Measurements from ENCODE around the gene LBH. TPM values are rescaled to one million over a fixed set of nuclear protein-coding genes. Genes with fewer than 3 reads are reported as not detected.

LBH gene
- total RNA-seq, 8 experiments from 2014 or later = 3.0 to 88.7 (median 52.3) TPM

DNA sequence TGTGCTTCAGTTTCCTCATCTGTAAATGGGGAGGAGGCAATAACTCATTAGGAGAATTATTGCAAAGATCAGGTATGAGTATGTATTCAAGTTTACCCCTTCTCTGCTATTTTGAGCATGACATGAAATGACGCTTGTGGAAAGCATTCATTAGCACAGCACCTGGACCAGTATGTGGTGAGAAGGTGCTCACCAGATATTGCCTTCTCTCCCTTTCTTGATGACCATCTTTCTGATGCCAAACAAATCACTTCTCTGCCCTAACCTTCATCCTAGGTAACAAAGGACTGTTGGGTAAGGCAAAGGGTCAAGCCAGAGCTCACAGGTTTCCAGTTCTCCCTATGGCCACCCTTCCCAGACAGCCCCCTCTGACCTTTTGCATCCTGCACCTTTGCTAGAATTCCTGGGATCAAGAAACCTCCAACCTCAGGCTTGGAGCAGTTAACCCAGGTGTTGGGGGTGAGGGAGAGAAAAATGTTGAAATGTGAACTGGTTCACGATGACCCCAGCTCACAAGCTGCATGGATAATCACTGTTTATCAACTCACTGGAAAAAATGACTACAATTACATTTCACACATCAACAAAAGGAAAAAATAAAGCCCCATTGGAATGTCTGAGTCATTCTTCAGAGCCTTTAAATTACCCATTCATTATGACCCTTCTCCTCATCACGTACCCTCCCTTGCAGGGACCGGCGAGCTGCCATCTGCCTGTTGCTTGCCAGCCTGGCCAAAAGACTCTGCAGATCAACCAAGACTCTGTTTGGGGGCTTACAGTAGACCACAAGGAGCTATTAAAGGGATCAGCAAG, 41.6 kb downstream of the LBH start:
- peak in 7 of 8 experiments; percentile 26 to 73 (median 51) for ATAC-seq (replicated peaks in 6 of 8)
- Histone ChIP-seq H3K4me1 (replicated peaks in 1 of 2) (no peaks in the 10 kb centered on the region), H3K27ac (no peak overlapping the region), H3K4me3 (no peak overlapping the region)
- in situ Hi-C loops (cut with MboI; ENCODE audit: low pct_unique_long_range_greater_than_20kb in 2 of 9, low sequenced_read_pairs in 9 of 9, unreplicated experiment in 9 of 9) = no loop called here
- 0 to 86% (median 63%) methylated on average over 1 to 5 of the region's 5 CpGs; no CpG with 5 or more reads in 3 of the 10 experiments for WGBS, 10 experiments

DNA sequence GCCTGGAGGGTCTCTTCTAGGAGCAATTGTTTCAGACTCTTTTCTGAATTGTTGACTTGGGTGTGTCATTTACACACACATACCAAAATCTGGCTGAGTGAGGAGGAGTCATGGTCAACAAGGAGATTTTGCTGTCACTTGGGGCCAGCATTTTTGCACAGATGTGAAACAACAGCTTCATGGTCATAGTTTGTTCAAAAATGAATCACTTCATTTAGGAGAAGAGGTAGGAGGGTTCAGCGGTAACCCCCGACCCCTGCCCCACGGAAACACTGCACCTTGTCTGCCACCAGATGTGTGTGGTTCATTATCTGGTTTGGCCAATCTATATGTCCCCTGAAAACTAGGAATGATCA, 42.2 kb downstream of the LBH start:
- H3K4me1 ChIP-seq (replicated peaks in 1 of 2) = no peaks in the 10 kb centered on the region
- peak in 2 of 8 experiments; percentile 24 to 48 for ATAC-seq (replicated peaks in 6 of 8)
- in situ Hi-C loops (cut with MboI; ENCODE audit: low pct_unique_long_range_greater_than_20kb in 2 of 9, low sequenced_read_pairs in 9 of 9, unreplicated experiment in 9 of 9) = no loop called here
- H3K27ac ChIP-seq = no peak overlapping the region
- H3K4me3 ChIP-seq = no peak overlapping the region
- 83 to 94% (median 90%) methylated on average over 2 to 3 of the region's 3 CpGs; no CpG with 5 or more reads in 7 of the 10 experiments for WGBS, 10 experiments

DNA sequence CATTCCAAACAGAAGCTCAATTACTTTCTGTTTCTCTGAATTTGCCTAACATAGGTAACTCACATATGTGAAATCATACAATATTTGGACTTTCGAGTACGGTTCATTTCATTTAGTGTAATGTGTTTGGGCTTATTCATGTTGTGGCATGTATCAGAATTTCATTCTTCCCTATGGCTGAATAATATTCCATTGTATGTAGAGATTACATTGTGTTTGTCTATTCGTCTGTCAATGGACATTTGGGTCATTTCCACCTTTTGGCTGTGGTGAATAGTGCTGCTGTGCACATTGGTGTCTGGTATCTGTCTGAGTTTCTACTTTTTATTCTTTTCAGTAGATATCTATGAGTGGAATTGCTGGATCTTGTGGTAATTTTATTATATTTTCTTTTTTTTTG, 43.9 kb downstream of the LBH start:
- no peak for ATAC-seq (replicated peaks in 6 of 8)
- Histone ChIP-seq H3K4me3 (no peak overlapping the region), H3K4me1 (replicated peaks in 1 of 2) (no peaks in the 10 kb centered on the region), H3K27ac (no peak overlapping the region)
- in situ Hi-C loops (cut with MboI; ENCODE audit: low pct_unique_long_range_greater_than_20kb in 2 of 9, low sequenced_read_pairs in 9 of 9, unreplicated experiment in 9 of 9) = no loop called here
- 79 to 100% (median 86%) methylated on average over 1 to 3 of the region's 3 CpGs; no CpG with 5 or more reads in 1 of the 10 experiments for WGBS, 10 experiments

DNA sequence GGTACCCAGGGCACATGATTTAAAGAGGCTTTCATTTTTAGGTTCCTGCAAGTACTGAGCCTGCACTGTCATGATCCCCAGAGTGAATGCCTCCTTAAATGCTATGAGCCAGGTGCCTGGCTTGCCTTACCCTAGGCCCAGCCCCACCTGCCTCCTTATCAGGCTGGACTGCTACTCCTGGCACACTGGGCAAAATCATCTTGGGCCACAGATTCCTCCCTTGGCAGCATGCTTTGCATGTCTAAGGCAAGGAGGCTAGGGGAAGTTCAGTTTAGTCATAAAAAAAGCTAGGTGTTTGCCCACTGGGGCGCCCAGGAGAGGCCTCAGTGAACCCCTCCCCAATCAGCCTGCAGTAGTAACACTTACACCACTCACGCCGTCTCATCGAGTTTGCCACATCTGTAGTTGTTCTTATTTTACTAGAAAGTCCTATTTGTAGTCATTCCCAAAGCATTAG, 45.1 kb downstream of the LBH start:
- Histone ChIP-seq H3K4me1 (replicated peaks in 1 of 2) (no peaks in the 10 kb centered on the region), H3K4me3 (no peak overlapping the region), H3K27ac (no peak overlapping the region)
- 33 to 90% (median 60%) methylated on average over 1 to 4 of the region's 4 CpGs; no CpG with 5 or more reads in 3 of the 10 experiments for WGBS, 10 experiments
- in situ Hi-C loops (cut with MboI; ENCODE audit: low pct_unique_long_range_greater_than_20kb in 2 of 9, low sequenced_read_pairs in 9 of 9, unreplicated experiment in 9 of 9) = no loop called here
- ATAC-seq (replicated peaks in 6 of 8) = no peak

DNA sequence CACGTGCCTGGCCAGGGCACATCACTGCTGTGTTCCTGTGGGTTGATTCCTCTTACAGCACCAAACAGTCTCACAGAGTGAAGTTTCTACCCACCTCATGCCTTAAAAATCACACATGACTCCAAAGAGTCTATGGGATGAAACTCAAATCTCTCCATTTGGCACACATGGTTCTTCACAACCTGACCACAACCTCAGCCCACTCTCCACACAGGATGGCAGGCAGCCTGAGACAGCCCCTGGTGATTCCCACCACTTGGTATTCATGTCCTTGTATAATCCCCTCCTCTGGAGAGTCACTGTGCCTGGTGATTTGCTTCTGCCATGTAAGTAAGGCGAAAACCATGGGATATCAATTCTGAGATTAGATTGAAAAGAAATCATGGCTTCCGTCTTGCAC, 46.2 kb downstream of the LBH start:
- H3K4me1 ChIP-seq (replicated peaks in 1 of 2) = no peaks in the 10 kb centered on the region
- H3K27ac ChIP-seq = no peak overlapping the region
- 57 to 100% (median 75%) methylated on average over 1 to 3 of the region's 3 CpGs; no CpG with 5 or more reads in 2 of the 10 experiments for WGBS, 10 experiments
- ATAC-seq (replicated peaks in 6 of 8) = no peak
- in situ Hi-C loops (cut with MboI; ENCODE audit: low pct_unique_long_range_greater_than_20kb in 2 of 9, low sequenced_read_pairs in 9 of 9, unreplicated experiment in 9 of 9) = no loop called here
- no peak overlapping the region for H3K4me3 ChIP-seq

DNA sequence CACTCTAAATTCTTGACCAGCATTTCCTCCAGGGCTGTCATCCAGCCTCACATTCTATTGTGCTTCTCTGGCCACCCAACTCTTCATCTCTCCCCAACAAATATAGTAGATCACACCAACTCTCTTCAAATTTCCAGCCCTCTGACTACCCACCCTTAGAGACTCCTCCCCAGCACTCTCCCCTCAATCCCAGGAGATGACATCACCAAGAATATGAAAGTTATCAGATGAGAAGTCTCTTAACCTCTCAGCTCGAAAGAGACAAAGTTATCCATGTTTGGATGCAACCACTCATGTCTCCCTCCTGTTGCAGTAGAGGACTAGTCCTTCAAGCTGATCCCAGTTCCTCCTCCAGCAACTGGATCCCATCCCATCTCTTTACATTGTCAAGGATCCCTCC, 47.1 kb downstream of the LBH start:
- Histone ChIP-seq H3K27ac (no peak overlapping the region), H3K4me1 (replicated peaks in 1 of 2) (no peaks in the 10 kb centered on the region), H3K4me3 (no peak overlapping the region)
- in situ Hi-C loops (cut with MboI; ENCODE audit: low pct_unique_long_range_greater_than_20kb in 2 of 9, low sequenced_read_pairs in 9 of 9, unreplicated experiment in 9 of 9) = no loop called here
- no peak for ATAC-seq (replicated peaks in 6 of 8)
- 0 to 75% (median 30%) methylated on average over 1 of the region's 1 CpG; no CpG with 5 or more reads in 2 of the 10 experiments for WGBS, 10 experiments

DNA sequence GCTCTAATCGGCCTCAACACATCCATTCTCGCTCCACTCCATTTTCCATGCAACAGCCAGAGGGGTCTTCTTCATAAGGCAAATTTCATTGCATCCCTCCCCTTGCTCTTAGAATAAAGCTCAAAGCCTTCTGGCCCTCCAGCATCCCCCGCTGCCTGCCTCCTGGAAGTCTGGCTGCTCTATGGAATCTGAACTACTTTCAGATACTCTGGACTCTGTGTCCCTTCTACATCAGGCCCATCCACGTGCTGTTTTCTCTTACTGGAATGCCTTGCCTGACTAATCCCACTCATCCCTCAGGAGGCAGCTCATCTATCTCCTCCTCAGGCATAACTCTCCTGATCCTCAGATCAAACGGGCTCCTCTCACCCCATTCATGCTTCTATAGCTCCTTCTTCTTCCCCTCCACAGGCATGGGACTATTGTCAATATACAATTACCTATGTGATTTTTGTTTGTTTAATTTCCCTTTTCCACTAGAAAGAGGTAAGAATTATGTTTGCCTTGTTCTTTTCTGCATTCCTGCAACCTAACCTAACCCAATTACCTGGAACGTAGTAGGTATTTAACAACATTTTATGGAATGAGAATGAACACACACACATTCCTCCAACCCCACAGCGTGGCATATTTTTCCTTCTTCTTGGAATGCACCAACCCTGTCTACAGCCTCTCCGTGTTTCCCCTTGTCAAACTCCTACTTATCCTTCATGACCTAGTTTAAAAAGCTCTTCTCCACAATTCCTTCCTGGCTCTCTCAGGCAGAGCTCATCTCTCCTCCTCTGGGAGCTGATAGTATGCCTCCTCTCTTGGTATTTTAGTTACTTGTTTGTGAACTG, 49.5 kb downstream of the LBH start:
- Histone ChIP-seq H3K27ac (no peak overlapping the region), H3K4me3 (no peak overlapping the region), H3K4me1 (replicated peaks in 1 of 2) (peaks cover 0 to 8% of the 10 kb centered on the region in 2 donors)
- in situ Hi-C loops (cut with MboI; ENCODE audit: low pct_unique_long_range_greater_than_20kb in 2 of 9, low sequenced_read_pairs in 9 of 9, unreplicated experiment in 9 of 9) = no loop called here
- 50 to 91% (median 77%) methylated on average over 1 to 8 of the region's 8 CpGs for WGBS, 10 experiments
- ATAC-seq (replicated peaks in 6 of 8) = no peak

DNA sequence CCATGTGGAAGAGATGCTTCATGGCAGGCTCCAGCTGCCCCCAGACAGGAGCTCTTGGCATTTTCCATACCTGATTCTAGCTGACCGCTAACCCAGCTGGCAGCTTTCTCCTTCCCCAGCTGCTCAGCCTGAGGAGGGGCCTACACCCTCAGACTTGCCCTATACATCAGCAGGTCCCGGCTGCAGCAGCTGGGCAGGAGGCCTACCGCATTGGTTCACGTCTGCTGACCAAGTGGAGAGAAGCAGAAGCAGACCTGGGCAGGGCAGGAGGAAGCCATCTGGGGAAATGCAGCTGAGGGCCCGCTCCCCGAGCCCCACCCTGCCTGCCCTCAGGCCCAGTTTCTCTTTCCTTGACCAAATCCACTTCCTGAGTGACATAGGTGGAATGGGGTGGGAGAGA, 50.7 kb downstream of the LBH start:
- in situ Hi-C loops (cut with MboI; ENCODE audit: low pct_unique_long_range_greater_than_20kb in 2 of 9, low sequenced_read_pairs in 9 of 9, unreplicated experiment in 9 of 9) = no loop called here
- peak in 3 of 8 experiments; percentile 75 to 98 (median 96) for ATAC-seq (replicated peaks in 6 of 8)
- Histone ChIP-seq H3K27ac (no peak overlapping the region), H3K4me1 (replicated peaks in 1 of 2) (peaks cover 0 to 8% of the 10 kb centered on the region in 2 donors), H3K4me3 (no peak overlapping the region)
- WGBS, 10 experiments = 0 to 89% methylated on average over 1 to 3 of the region's 6 CpGs; no CpG with 5 or more reads in 8 of the 10 experiments

DNA sequence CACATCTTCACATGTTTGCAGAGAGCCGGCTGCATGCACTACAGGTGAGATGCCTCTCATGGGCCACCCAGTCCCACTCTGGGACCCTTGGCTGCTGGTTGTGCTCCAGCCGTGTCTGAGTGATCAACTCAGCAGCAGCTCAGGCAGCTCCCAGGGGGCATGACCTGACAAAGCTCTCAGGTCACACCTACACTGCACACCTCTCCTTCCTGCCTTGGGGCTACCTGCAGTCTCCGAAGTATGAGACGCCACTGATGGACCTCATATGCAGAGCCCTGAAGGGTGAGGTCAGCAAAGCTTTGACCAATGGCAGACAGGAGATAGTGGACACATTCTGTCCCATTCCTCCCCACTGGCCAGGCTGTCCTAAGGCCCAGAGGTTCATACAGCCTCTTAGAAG, 51.4 kb downstream of the LBH start:
- in situ Hi-C loops (cut with MboI; ENCODE audit: low pct_unique_long_range_greater_than_20kb in 2 of 9, low sequenced_read_pairs in 9 of 9, unreplicated experiment in 9 of 9) = no loop called here

DNA sequence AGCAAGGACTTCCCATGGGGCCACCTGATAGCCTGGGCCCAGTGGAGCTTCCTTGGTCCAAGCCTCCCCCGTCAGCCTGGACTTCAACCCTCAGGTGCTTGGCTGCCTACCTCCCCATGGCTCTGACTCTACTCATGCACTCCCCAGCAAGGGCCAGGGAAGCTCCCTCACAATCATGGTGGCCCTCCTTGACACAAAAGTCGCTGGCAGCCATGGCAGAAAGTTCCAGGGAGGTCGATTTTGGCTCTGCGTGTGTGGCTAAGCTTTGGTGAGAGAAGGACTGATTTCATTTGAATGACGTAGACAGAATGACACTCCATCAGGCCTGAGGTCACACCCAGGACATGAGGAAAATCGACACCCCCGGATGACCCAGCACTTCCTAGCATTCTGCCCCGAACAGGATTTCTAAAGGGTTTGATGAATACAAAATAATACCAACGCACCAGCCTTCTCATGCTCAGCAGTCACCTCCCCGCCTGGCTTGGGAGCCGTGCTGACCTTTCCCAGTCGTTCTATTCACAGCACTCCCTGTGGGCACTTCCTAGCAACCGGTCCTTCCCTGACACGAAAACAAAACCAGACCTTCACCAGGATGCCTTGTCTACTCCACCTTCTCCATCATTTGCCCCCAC, 52.7 kb downstream of the LBH start:
- H3K4me3 ChIP-seq = no peak overlapping the region
- WGBS, 10 experiments = 40 to 100% (median 75%) methylated on average over 1 to 10 of the region's 14 CpGs; no CpG with 5 or more reads in 2 of the 10 experiments
- ATAC-seq (replicated peaks in 6 of 8) = peak in 2 of 8 experiments; percentile 46 to 65
- peaks cover 0 to 8% of the 10 kb centered on the region in 2 donors for H3K4me1 ChIP-seq (replicated peaks in 1 of 2)
- in situ Hi-C loops (cut with MboI; ENCODE audit: low pct_unique_long_range_greater_than_20kb in 2 of 9, low sequenced_read_pairs in 9 of 9, unreplicated experiment in 9 of 9) = no loop called here
- no peak overlapping the region for H3K27ac ChIP-seq

More for the DNA sequence above, 51.4 kb downstream of the LBH start:
- WGBS, 10 experiments = 80 to 100% (median 100%) methylated on average over 1 of the region's 4 CpGs; no CpG with 5 or more reads in 5 of the 10 experiments
- Histone ChIP-seq H3K27ac (no peak overlapping the region), H3K4me3 (no peak overlapping the region), H3K4me1 (replicated peaks in 1 of 2) (peaks cover 0 to 8% of the 10 kb centered on the region in 2 donors)
- no peak for ATAC-seq (replicated peaks in 6 of 8)

DNA sequence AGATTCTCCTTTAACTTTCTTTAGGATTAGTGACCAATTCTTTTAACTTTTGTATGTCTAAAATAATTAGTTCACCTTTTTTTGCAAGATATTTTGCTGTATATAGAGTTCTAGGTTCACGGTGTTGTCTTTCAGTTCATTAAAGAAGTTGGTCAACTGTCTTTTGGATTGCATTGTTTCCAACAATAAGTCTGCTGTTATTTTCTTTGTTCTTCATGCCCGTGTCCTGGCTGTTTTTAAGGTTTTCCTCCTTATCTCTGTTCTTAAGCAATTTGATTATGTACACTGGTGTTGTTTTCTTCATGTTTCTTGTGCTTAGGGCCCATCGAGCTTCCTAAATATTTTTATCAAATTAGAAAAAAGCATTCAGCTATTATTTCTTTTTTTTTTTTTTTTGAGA, 54.4 kb downstream of the LBH start:
- Histone ChIP-seq H3K27ac (no peak overlapping the region), H3K4me1 (replicated peaks in 1 of 2) (peaks cover 0 to 8% of the 10 kb centered on the region in 2 donors), H3K4me3 (no peak overlapping the region)
- WGBS, 10 experiments = 61 to 90% (median 80%) methylated on average over 3 of the region's 3 CpGs
- ATAC-seq (replicated peaks in 6 of 8) = no peak
- in situ Hi-C loops (cut with MboI; ENCODE audit: low pct_unique_long_range_greater_than_20kb in 2 of 9, low sequenced_read_pairs in 9 of 9, unreplicated experiment in 9 of 9) = no loop called here

DNA sequence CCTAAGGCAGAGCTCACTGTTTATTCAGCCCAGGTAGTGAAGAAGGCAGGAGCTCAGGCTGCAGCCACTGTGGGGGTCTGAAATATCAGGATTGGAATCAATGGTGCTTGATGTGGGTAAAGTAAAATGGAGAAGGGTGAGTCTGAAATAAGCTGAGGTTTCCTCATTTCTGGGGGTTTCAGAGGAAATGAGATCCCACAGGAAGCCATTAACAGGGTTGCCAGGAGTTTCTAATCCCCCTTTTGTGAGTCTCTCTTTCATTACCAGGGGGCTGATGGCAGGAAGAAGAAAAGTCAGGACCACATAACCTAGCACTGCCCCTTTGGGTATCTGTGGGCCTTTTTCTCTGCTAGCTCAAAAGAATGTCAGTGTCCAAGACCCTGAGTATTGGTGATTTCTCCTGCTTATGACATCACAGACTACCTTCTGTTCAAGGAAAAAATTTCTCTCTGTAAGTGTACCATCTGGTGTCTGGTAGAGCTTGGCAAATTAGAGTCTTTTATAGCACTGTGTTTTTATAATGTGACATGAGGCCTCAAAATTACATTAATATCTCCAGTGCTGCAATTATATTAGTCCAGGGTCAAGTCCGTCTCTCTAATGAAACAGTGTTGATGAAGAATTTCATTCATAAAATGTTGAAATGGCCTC, 56.0 kb downstream of the LBH start:
- H3K4me3 ChIP-seq = no peak overlapping the region
- H3K4me1 ChIP-seq (replicated peaks in 1 of 2) = peaks cover 0 to 8% of the 10 kb centered on the region in 2 donors
- no peak for ATAC-seq (replicated peaks in 6 of 8)
- no peak overlapping the region for H3K27ac ChIP-seq
- in situ Hi-C loops (cut with MboI; ENCODE audit: low pct_unique_long_range_greater_than_20kb in 2 of 9, low sequenced_read_pairs in 9 of 9, unreplicated experiment in 9 of 9) = no loop called here
- WGBS, 10 experiments = 71 to 100% (median 100%) methylated on average over 1 of the region's 1 CpG; no CpG with 5 or more reads in 1 of the 10 experiments
